Activated T-helper 1 cell treated with anti-CD3 and anti-CD28 coated beads, Interleukin-2, amount 50 U/mL, for 16 hours (primary cell): ENCODE measurements around the gene TRUB1.

Source experiments
- DNase-seq, 2 donors: peaks; one replicate each; pipeline ENCODE4 v3.0.0-alpha.2; 2020; ENCODE audit warnings: low read depth in 1 of 2, low spot score in 1 of 2

Gene TRUB1

DNA sequence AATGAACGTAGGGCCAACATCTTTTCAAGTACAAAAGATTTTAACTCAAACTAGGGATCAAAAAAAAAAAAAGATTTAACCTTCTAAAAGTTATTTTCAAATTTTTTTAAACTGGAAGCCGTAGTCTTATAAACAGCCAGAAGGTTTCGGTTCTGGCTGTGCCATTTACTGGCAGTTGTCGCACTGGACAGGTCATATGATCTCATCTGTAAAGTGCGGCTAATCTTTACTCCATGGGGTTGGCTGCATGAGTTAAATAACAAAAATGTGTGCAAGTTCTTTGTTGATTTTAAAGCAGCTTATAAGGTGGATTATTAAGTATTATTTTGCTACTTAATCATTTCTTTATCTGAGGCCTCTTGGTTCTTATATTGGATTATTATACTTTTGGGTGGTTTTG lies 36.6 kb downstream of the TRUB1 start:
- no peak for DNase-seq

DNA sequence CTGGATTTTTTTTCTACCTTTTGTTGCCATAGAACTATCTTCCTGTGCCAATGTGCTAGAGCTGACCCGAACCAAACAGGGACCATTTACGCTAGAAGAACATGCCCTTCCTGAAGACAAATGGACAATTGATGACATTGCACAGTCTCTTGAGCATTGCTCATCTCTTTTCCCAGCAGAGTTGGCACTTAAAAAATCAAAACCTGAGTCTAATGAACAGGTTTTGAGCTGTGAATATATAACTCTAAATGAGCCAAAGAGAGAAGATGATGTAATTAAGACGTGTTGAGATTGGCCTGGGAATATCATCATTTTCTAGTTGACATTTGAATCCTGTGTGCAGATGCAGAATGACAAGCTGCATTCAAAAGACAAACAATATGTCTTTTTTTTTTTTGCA lies 37.1 kb downstream of the TRUB1 start:
- DNase-seq, result no peak

DNA sequence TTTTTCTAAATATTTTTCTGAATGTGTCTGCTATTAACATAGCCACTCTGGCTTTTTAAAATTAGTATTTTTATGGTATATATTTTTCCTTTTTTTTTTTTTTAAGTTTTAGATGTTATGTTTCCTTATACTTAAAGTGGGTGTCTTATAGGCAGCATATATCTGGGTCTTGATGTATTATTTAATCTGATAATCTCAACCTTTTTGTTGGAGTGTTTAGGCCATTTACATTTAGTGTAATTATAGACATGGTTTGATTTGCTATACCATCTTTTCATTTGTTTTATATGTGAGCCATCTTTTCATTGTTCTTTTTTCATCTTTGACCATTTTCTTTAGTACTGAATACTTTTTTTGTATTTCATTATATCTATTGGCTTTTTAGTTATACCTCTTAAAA lies 45.0 kb downstream of the TRUB1 start:
- DNase-seq, result no peak

DNA sequence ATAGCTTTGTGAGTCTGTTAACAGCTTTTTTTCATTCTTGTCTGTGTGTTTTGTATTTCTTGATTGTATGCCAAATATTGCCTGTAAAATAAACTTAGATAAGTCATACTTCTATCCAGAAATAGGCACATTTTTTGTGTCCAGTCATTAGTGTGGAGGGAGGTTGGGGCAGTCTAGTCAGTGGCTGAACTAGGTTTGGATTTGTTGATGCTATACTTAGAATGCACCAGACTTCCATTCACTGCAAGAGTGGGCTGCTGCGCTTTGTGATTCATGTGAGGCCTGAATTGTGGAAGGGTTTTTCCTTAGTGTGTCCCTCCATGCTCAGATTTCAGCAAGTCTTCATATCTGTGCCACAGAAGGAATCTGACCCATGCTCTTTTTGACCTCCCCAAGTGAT lies 50.0 kb downstream of the TRUB1 start:
- no peak for DNase-seq

DNA sequence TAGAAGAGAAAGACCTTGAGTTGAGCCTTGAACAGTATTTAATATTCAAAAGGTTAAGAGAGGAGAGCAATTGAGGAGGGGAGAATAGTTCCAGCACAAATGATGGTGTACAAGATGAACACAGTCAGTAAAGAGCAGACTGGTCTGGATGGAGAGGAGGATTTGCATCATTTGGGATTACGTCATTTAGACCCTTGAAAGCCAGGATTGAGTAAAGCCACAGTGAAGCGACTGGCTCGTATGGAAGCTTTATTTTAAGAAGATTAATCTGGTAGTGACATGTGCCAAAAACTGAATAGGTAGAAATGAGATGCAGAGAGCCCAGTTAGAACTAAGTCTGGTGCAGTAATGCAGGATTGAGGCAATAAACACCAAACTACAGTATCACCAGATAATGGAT lies 52.6 kb downstream of the TRUB1 start:
- no peak for DNase-seq

DNA sequence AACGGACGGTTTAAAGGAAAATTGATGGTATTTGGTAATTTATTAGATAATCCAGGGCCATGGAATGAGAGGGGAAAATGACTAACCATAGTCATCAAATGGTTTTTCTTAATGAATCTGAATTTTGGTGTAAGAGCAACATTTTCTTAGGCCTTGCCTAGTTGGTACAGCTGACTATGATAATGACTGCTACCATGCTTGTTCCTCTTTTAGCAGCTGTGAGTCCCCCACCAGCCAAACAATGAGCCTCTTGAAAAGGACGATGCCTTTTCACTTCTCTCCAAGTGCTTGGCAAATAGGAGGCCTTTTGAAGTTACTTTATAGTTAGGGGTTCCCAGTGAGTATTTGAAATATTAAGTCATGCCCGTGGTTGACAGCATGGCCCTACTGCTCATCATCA lies 53.0 kb downstream of the TRUB1 start:
- no peak for DNase-seq

DNA sequence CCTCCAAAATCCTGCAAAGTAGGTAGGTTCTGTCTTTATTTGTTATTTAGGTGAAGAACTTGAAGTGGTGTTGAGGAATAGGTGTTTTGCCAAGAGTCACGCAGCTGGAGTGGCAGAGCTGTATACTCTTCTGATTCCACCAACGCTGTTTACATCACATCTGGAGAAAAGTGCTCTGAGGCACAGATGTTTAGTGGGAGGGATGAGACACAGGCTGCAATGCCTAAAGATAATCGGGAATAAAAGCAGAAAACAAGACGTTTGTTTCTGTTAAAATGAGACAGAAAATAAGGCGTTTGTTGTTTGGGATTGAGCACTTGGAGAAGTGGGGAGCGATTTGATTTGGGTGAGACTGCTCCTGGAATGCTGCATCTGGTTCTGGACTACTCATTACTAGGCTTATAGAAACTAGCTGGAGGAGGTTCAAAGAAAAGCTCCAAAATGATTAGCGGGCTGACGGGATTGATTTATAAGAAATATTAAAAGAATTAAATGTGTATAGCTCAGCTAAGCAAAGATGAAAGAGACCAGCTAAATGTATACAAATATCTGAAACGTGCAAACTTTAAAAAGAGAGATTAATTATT lies 54.3 kb downstream of the TRUB1 start:
- DNase-seq, result no peak

DNA sequence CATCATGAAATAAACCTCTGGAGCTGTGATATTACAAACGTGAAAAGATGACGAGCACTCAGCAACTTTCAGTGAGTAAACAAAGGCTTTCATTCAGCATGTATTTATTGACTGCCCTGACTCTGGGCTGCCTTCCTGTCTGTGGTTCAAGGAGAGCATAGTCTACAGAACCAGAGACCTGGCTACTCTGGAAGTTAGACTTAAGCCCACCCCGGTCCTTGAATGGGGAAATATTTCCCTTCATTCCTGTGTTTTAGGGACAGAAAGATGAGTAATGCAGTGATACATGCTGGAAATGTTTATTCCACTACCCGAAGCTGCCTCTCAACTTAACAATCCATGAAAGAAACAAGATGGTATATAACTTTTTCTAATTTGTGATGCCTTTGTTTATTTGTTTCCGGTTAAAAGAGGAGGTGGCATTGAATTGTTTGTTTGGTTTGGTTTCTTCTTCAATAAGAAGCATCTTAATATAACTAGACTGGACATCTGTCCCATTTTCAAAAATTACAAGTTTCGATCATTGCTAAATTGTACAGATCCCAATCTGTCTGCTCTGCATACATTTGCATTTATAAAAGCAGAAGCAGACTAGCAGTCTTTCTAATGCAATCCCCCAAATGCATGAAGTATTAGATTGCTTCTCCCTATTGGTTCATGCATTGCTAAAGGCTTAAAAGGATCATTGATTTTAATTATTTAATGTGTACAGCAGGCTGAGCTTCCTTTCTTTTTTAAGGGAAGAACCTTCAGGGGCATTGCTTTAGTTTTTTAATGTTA lies 57.7 kb downstream of the TRUB1 start:
- DNase-seq, result no peak

DNA sequence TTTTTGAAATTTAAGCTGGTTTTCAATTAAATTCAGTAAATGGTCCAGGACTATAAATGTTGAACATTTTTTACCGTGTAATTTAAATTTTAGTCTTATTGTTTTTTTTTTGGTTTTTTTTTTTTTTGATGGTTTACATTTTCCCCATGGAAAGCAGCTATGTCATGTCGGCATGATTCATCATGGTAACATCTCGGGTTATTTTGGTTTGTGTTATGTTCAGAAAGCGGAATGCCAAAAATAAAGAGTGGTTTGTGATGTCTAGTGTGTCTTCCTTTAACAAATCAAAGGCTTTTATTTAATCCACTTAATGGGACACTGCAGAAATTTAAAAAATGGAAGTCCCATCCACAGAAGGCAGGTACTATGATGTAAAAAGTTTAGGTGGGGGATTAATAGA lies 58.5 kb downstream of the TRUB1 start:
- DNase-seq, result no peak

DNA sequence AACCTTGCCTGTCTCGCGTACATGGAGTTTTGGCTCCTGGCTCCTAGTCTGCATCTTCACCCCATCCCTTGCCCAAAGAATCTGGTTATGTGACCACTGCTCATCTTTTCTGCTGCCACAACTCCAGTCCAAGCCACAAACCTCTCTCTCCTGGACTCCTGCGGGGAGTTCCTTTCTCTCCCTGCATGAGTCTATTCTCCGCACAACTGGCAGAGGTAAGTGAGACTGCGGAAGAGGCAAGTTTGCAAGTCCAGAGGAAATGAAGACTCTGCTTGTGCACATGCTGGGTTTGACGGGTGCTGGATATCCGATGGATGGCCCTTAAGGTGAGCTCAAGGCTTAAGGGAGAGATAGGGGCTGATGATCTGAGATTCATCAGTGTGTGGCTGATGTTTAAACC lies 61.0 kb downstream of the TRUB1 start:
- DNase-seq, result no peak

DNA sequence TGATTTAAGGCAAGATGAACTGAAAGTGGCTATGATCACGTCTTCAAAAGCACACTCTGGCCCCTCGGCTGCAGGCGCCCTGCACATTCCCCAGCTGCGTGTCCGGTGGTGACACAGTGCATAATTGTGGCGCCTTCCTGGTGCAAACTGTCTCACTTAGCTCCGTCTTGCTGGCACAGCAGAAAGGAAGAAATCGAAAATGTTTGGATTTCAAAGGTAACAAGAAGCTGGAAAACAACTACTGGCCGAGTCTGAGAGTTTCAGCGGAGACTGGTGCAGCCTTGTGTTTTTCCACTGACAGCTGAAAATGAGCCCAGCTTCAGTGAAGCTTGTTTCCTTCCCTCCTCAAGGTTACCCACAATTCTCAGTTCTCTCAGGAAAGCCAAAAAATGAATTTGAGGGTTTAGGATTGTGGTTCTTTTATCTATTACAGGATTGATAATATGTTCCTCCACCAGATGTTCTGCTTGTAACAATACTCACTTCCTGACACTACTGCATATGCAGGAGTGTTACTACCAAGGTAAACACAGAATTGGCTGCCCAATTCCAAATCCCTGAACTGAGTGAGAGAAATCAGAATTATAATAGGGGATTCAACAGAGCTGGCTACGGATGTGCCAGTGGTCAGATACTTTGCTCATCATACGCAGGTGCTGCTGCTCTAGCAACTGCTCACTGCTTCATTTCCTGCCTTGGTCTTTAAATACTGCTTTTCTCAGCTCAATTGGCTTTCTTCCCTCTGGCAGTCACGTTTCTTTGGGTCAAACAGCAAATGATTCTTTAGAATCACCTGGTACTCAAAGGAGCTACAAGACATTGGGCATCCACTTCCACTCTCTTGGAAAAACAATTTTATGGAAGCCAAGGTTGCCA lies 63.7 kb downstream of the TRUB1 start:
- no peak for DNase-seq

DNA sequence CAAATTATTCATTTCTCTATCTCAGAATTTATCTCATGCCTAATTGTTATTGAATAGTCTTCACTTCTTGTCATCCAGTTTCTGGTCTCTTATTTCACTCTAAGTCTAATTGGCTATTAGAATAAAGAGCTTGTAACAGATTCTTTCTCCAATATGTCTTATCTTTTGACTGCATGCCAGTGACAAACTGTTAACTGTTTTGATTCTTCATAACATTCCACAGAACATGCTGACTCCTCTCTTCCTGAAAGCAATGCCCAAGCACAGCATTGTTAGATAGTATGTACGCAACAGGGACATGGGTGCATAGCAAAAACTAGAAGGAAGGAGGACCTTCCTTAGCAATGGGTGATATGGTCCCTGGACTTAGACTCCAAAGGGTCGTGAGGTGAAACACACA lies 65.4 kb downstream of the TRUB1 start:
- no peak for DNase-seq

DNA sequence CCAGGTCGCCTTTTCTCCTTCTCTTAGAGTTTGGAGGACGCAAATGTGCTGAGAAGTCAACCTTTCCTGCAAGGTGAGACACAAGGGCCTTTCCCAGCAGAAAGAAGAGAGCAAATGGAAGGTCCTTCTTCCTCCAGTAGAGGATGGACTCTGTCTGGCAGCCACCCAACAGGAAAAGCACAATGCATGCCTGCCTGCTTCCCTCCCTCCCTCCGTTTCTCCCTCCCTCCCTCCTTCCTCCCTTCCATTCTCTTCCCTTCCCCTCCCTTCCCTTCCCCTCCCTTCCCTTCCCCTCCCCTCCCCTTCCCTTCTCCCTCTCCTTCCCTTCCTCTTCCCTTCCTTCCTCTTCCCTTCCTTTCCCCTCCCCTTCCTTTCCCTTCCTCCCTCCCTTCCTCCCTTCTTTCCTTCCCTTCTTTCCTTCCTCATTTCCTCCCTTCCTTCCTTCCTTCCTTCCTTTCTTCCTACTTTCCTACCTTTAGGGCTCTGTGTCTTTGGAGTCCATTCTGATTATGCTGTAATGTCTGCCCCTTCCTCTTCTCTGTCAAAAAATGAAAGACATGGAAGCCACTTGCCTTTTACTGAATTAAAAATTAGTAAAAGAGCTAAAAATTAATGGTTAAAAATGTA lies 66.4 kb downstream of the TRUB1 start:
- no peak for DNase-seq

DNA sequence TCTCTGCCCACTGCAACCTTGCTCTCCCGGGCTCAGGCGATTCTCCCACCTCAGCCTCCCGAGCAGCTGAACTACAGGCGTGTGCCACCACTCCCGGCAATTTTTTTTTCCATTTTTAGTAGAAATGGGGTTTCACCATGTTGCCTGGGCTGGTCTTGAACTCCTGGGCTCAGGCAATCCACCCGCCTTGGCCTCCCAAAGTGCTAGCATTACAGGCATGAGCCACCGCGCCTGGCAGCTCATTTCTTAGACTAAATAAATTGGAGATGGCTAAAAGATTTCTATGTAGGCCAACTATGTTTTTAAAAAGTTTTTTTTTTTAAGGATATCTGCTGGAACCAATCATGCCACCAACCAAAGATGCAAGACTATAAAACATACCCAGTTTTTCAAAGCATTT lies 67.8 kb downstream of the TRUB1 start:
- DNase-seq, result no peak

DNA sequence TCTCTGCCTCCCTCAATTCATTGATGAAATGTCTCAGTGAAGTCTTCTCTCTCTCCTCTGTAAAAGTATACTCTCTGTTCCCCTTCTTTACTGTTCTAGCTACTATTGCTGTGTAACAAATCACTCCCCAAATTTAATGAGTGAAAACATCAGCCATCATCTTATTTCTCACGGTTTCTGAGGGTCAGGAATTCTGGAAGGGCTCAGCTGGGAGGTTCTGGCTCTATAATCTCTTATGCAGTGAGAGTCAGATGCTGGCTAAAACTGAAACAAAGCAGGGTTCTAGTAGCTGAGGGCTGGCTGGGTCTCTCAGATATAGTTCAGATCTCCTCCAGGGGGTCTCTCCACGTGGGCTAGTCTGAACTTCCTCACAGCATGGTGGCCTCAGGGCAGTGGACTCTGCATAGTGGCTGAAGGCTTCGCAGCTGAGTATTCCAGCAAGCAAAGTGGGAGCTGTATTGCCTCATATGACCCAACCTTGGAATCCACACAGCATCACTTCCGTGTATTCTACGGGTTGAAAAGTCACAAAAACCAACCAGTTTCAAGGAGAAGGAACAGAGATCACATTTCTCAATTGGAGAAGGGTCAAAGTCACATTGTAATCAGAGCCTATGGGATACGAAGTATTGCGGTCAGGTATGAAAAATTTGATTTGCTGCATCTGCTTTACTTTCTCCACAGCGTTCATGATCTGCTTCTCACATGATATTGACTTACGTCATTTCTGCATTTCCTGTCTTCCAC lies 80.4 kb downstream of the TRUB1 start:
- DNase-seq, result no peak

DNA sequence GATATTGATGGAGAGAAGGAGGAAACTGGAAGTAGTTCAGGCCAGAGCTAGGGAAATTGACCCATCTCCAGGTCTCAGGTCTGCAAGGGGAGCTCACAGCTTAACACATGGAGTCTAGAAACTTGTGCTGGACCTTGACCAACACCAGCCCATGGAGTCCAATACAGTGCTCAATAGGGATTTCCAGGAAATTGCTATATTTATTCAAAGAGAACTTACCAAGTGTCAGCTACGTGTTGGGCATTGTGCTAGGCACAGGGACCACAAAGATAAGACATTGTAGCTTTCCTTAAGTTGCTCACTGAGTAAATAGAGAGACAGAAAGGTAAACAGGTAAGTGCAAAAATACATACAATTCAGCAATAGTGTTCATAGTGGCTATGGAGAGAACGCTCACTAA lies 82.5 kb downstream of the TRUB1 start:
- DNase-seq, result no peak

DNA sequence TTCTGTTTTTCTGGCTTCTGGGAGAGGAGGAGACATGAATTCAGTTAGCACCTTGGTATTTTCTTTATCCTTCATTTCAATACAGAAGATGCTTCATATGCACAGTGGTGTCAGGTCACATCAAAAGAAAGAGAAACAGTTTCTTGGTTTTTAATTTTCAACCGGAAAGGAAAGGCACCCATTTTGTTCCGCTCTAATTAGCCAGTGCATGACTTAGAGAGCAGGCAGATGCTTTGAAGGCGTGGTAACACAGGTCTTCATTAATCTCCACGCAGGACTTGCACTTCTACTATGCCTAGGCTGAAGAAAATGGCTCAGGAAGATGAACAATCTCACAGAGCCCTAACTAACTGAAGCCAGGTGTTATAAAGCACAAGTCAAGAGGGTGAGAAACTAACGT lies 84.7 kb downstream of the TRUB1 start:
- no peak for DNase-seq

DNA sequence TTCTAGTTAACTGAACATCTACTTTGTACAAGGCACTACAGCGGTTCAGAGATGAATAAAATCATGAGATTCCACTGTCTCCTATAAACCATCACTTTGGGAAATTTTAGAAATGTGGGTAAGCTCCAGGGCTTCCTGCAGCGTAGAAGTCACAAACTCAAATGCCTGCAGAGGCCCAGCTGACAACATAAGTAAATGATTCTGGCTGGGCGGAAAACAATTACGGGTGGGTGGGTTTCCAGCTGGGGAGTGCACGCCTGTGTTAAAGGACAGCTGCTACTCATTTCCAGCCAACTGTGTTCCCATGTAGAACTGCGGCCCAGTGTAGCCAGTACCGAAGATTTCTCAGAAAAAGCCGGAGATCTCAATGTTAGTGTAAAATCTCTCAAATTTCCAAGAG lies 85.7 kb downstream of the TRUB1 start:
- DNase-seq, result no peak

DNA sequence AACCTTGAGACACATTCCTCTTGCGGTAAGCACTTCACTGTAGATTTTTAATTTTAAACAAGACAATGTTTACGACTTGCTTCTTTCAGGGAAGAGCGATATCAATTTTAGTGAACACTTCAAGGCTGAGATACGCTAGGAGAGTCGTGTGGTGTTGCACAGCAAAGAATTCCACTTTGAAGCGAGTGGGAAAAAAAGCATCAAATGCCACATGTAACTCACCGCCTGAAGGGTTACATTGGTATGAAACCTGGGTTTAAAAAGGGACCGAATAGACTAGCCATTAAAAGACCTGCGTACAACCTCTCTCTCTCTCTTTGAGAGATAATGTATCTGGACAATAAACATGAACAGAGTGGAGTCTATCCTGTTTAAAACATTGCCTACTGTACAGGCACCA lies 86.4 kb downstream of the TRUB1 start:
- no peak for DNase-seq

DNA sequence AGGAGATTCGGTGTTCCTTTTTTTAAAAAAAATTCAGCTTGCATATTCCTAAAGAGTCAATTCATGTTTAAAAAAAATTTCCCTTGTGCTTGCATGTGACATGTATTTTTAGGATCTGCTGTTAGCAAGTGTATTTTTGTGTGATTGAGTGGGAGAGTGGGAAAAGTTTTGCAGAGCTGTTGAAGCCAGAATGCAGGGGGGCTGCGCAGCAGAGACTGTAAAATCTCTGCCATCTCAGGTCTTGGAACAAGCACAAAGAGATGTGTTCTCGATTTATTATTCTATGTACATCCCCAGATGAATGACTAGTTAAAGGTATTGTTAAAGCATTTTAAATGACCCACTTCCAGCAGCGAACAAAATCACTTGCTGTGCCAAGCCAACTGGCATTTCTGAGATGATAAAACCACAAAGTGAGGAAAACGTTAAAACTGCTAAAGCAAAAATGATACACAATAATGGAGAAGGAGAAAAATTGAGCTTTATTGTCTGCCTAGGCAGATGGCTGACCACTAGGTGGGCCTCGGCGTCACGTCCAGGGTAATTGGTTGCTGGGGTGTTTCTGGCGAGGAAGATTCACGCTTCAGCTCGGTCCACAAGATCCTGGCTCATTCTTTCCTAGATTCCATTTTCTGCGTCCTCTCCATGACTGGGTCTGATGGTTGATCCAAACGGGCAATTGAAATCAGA lies 88.2 kb downstream of the TRUB1 start:
- no peak for DNase-seq

DNA sequence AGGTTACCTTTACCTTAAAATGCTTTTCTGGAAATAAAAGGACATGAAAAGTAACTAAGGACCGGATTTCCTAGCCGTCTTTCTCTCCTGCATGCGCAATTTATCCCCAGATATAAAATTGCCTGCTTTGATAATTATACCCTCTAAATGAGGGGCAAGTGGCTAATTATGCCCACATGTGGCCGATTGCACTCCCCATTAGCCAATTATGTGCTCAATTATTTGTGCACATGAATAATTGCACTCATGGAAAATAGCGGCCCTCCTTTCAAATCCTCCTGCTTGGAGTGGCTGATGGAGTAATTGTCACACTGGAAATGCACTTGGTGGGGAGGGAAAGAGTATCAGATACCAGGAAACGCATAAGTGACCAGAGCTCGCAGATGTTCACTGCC lies 88.7 kb downstream of the TRUB1 start:
- DNase-seq, result no peak
